Measurements from ENCODE around the gene RANBP10. TPM values are rescaled to one million over a fixed set of nuclear protein-coding genes. Genes with fewer than 3 reads are reported as not detected.

The RANBP10 gene
- total and polyA plus RNA-seq, 2 of the 13 experiments (the other 11 are each of a cell fraction or from before 2014, with no cell fraction given): 9.2 to 22.7 TPM

DNA sequence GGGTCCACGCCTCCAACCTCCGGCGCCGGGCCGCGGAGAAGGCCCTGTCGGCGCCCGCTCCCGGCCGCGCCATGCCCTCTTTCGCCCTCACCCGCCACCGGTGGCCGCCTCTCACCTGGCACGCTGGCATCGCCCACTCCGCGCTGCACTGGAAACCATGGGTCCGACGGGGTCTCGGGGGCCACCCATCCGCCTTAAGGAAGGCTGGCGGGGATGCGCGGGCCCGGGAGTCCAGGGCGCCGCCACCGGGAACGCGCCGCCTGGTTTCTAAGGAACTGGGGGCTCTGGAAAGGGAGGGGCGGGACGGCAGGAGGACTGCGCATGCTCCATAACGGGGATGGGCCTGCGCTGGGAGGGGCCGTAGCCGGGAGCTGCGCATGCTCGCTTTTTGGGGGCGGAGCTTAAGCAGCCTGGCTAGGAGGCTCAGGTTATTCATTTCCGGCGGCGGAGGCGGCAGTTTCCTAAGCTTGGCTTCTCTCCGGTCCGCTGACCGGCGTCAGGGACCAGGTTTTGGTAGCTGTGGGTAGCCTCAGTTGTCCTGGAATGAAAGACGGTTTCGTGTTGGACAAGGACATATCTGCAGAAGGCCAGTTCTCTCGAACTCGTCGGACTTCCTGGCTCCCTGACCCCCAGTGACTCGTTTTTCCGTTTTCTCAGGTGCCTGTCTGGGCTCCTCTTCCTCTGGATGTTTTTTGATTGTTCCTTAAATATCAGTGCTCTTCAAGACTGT, 87.1 kb downstream of the RANBP10 start, which contains the start of gene GFOD2 (continued):
- no peak for TF ChIP-seq ZBTB37 (CRISPR knock-in tag; IDR thresholded peaks at IDR 0.05)
- no peak for TF ChIP-seq ZNF34 (CRISPR knock-in tag; IDR thresholded peaks at IDR 0.05; ENCODE audit: borderline replicate concordance)
- no peak; the same call in 1 of the 2 replicates for TF ChIP-seq PPARG (CRISPR knock-in tag; conservative IDR thresholded peaks at IDR 0.05)
- TF ChIP-seq PLSCR1 (CRISPR knock-in tag; IDR thresholded peaks at IDR 0.05; ENCODE audit: borderline replicate concordance): no peak
- peak; percentile 43; the same call in 1 of the 2 replicates for TF ChIP-seq ELF3 (CRISPR knock-in tag; IDR thresholded peaks at IDR 0.05)
- TF ChIP-seq, protein P1, sequence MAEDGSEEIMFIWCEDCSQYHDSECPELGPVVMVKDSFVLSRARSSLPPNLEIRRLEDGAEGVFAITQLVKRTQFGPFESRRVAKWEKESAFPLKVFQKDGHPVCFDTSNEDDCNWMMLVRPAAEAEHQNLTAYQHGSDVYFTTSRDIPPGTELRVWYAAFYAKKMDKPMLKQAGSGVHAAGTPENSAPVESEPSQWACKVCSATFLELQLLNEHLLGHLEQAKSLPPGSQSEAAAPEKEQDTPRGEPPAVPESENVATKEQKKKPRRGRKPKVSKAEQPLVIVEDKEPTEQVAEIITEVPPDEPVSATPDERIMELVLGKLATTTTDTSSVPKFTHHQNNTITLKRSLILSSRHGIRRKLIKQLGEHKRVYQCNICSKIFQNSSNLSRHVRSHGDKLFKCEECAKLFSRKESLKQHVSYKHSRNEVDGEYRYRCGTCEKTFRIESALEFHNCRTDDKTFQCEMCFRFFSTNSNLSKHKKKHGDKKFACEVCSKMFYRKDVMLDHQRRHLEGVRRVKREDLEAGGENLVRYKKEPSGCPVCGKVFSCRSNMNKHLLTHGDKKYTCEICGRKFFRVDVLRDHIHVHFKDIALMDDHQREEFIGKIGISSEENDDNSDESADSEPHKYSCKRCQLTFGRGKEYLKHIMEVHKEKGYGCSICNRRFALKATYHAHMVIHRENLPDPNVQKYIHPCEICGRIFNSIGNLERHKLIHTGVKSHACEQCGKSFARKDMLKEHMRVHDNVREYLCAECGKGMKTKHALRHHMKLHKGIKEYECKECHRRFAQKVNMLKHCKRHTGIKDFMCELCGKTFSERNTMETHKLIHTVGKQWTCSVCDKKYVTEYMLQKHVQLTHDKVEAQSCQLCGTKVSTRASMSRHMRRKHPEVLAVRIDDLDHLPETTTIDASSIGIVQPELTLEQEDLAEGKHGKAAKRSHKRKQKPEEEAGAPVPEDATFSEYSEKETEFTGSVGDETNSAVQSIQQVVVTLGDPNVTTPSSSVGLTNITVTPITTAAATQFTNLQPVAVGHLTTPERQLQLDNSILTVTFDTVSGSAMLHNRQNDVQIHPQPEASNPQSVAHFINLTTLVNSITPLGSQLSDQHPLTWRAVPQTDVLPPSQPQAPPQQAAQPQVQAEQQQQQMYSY (CRISPR knock-in tag; IDR thresholded peaks at IDR 0.05): no peak
- peak; percentile 52; the same call in 1 of the 2 replicates for TF ChIP-seq GZF1 (CRISPR knock-in tag; IDR thresholded peaks at IDR 0.05)
- TF ChIP-seq ZNF747 (CRISPR knock-in tag; IDR thresholded peaks at IDR 0.05; ENCODE audit: borderline replicate concordance): 0 out of 2 replicates have a peak, but pooled peaks have one; percentile 62
- TF ChIP-seq ZNF331 (CRISPR knock-in tag; IDR thresholded peaks at IDR 0.05): no peak; the same call in 1 of the 2 replicates
- no peak for TF ChIP-seq JUN (CRISPR knock-in tag; IDR thresholded peaks at IDR 0.05)
- no peak for TF ChIP-seq NCOR1 (IDR thresholded peaks at IDR 0.05; ENCODE audit: borderline replicate concordance, low read length)
- peak; percentile 18; the same call in 1 of the 2 replicates for TF ChIP-seq RXRB (CRISPR knock-in tag; IDR thresholded peaks at IDR 0.05; ENCODE audit: borderline replicate concordance)
- no peak for TF ChIP-seq CHD2 (IDR thresholded peaks at IDR 0.05; ENCODE audit: low read depth, low read length)
- peak; percentile 55; the same call in 1 of the 2 replicates for TF ChIP-seq ELF4 (CRISPR knock-in tag; IDR thresholded peaks at IDR 0.05; ENCODE audit: borderline replicate concordance)
- TF ChIP-seq ZNF101 (CRISPR knock-in tag; IDR thresholded peaks at IDR 0.05; ENCODE audit: borderline replicate concordance, low read depth): peak; percentile 53; the same call in 1 of the 2 replicates
- TF ChIP-seq GTF2F1 (IDR thresholded peaks at IDR 0.05; ENCODE audit: low read length): no peak
- TF ChIP-seq NR2C2 (CRISPR knock-in tag; IDR thresholded peaks at IDR 0.05; ENCODE audit: borderline replicate concordance): no peak
- no peak for TF ChIP-seq ZBTB44 (CRISPR knock-in tag; IDR thresholded peaks at IDR 0.05)
- no peak for TF ChIP-seq KLF6 (CRISPR knock-in tag; IDR thresholded peaks at IDR 0.05)

All from HepG2 (cell line).